ENCODE measurements around the gene ELOVL6.
A peak's percentile ranks its signal among the peaks of the same experiment; 100 is the strongest.

ELOVL6 gene

DNA sequence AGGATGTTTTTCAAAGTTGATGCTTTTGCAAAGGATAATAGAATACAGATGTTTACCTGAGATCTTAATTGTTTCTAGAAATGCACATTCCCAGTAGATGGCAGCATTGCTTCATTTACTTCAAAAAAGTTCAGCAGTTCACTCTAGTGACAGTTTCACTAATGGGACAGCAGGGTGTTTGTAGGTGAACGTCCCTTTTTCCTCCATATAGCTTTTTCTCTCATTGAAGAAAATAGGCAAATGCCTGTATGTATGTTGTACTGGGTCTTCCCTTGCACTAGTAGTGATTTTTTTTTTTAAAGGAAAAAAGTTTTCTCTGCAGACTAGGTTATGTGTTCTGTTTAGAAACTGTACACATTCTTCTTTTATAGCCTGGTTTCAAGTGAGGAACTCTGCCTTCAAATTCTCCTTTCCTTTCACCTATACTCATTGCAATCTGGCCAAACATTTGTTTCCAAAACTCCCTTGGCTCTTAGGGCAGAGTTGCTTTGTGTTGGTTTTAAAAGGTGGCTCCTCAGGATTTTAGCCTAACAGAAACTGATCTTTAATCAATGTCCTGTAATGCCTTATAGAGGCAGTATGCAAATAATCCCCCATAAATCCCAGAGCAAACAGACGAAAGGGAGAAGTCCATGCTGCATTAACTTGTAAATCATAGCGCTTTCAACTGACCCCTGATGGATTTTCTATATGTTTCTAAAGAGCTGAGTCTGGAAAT, 199.4 kb downstream of the ELOVL6 start:
- DNase-seq (ENCODE audit: low read depth in 1 of 2, low spot score in 1 of 2) = peak in 1 of 2 donors; percentile 52

- no peak for DNase-seq (ENCODE audit: low read depth in 1 of 2, low spot score in 1 of 2)
These were observed 201.9 kb downstream of the ELOVL6 start for GRCh38 chr4:109996526-109996925.
